ENCODE measurements around the gene ARHGEF7. TPM values are rescaled to one million over a fixed set of nuclear protein-coding genes. Genes with fewer than 3 reads are reported as not detected.

ARHGEF7 gene
- total RNA-seq, 2 experiments from 2014 or later = 67.0 to 71.2 TPM

- Mint-ChIP-seq H3K9me3 (no peaks in the 10 kb centered on the region), H3K4me1 (ENCODE audit: low read depth) (peaks cover 56% of the 10 kb centered on the region), H3K27me3 (no peaks in the 10 kb centered on the region), H3K36me3 (ENCODE audit: low read depth) (peaks cover 15% of the 10 kb centered on the region), H3K27ac (no peak overlapping the region), H3K4me3 (no peak overlapping the region)
- no peak for TF ChIP-seq CTCF (IDR thresholded peaks at IDR 0.05)
- intact Hi-C loops (cut with micrococcal nuclease) = loop anchor here (10.0 kb wide), 1 partner anchor 140 kb away; no protein-coding TSS in a partner anchor
- POLR2A ChIA-PET = interaction anchor here (1.6 kb wide), 1 partner anchor 16 kb away, joined by 6 read pairs; no protein-coding TSS in a partner anchor
- CTCF ChIA-PET = interaction anchor here (0.9 to 2.5 kb wide), 3 partner anchors 11 to 137 kb away, joined by 3 to 11 read pairs (median 4); no protein-coding TSS in a partner anchor
- ATAC-seq (no peak), DNase-seq (no peak)
These were observed 89.5 kb downstream of the ARHGEF7 start for GRCh38 chr13:111204438-111205177.

GRCh38 chr13:111206148-111206547, 91.0 kb downstream of the ARHGEF7 start:
- H3K27ac Mint-ChIP-seq = no peak overlapping the region
- H3K9me3 Mint-ChIP-seq = no peaks in the 10 kb centered on the region
- DNase-seq (no peak), ATAC-seq (no peak)
- H3K27me3 Mint-ChIP-seq = no peaks in the 10 kb centered on the region
- ChIA-PET POLR2A (interaction anchor here (0.6 kb wide), 1 partner anchor 294 kb away, joined by 4 read pairs; no protein-coding TSS in a partner anchor), CTCF (interaction anchor here (1.2 kb wide), 1 partner anchor 10 kb away, joined by 4 read pairs; no protein-coding TSS in a partner anchor)
- peaks cover 53% of the 10 kb centered on the region for H3K4me1 Mint-ChIP-seq (ENCODE audit: low read depth)
- H3K4me3 Mint-ChIP-seq = no peak overlapping the region
- peaks cover 12% of the 10 kb centered on the region for H3K36me3 Mint-ChIP-seq (ENCODE audit: low read depth)
- intact Hi-C loops (cut with micrococcal nuclease) = loop anchor here (10.0 kb wide), 1 partner anchor 141 kb away; no protein-coding TSS in a partner anchor
- TF ChIP-seq CTCF (IDR thresholded peaks at IDR 0.05) = no peak

- DNase-seq (no peak), ATAC-seq (no peak)
- no peaks in the 10 kb centered on the region for H3K27me3 Mint-ChIP-seq
- H3K9me3 Mint-ChIP-seq = no peaks in the 10 kb centered on the region
- no peak overlapping the region for H3K27ac Mint-ChIP-seq
- ChIA-PET POLR2A (no interaction called here), CTCF (interaction anchor here (4.8 kb wide), 1 partner anchor 142 kb away, joined by 18 read pairs; no protein-coding TSS in a partner anchor)
- no peak for TF ChIP-seq CTCF (IDR thresholded peaks at IDR 0.05)
- intact Hi-C loops (cut with micrococcal nuclease) = loop anchor here (10.0 kb wide), 1 partner anchor 145 kb away; no protein-coding TSS in a partner anchor
- peaks cover 30% of the 10 kb centered on the region for H3K4me1 Mint-ChIP-seq (ENCODE audit: low read depth)
- H3K4me3 Mint-ChIP-seq = no peak overlapping the region
- H3K36me3 Mint-ChIP-seq (ENCODE audit: low read depth) = peaks cover 8% of the 10 kb centered on the region
These were observed 94.5 kb downstream of the ARHGEF7 start for GRCh38 chr13:111209613-111210012.

- peaks cover 8% of the 10 kb centered on the region for H3K36me3 Mint-ChIP-seq (ENCODE audit: low read depth)
- H3K4me1 Mint-ChIP-seq (ENCODE audit: low read depth) = peaks cover 29% of the 10 kb centered on the region
- ATAC-seq = no peak
- no peak overlapping the region for H3K27ac Mint-ChIP-seq
- no peak for DNase-seq
- CTCF ChIA-PET = interaction anchor here (4.8 kb wide), 1 partner anchor 142 kb away, joined by 18 read pairs; no protein-coding TSS in a partner anchor
- H3K27me3 Mint-ChIP-seq = no peaks in the 10 kb centered on the region
- no peak for TF ChIP-seq CTCF (IDR thresholded peaks at IDR 0.05)
- intact Hi-C loops (cut with micrococcal nuclease) = no loop called here
- POLR2A ChIA-PET = no interaction called here
- H3K9me3 Mint-ChIP-seq = no peaks in the 10 kb centered on the region
- H3K4me3 Mint-ChIP-seq = no peak overlapping the region
These were observed 95.0 kb downstream of the ARHGEF7 start for GRCh38 chr13:111210091-111210490.

Data from activated CD8-positive, alpha-beta T cell treated with anti-CD3 and anti-CD28 coated beads for 36 hours (primary cell).